SK-N-DZ (cell line): ENCODE measurements around the gene ZNFX1.
A peak's percentile ranks its signal among the peaks of the same experiment; 100 is the strongest.
"Not testable (repeated sequence)": the region's sequence is repeated elsewhere in the genome, so short reads cannot be mapped to it uniquely, and the experiment has no call there.

ENCODE experiments used
- DNase-seq: peaks from one replicate; pipeline ENCODE4 v3.0.0-alpha.2; 2015; ENCODE audit warnings: low spot score
- small RNA-seq, 2 experiments: library from RNA; depleted of rRNA; stranded (forward); fragments of <200 nt; gene quantifications; one replicate each; pipeline ENCODE3, GENCODE V24; 2014

The ZNFX1 gene

GRCh38 chr20:49210101-49210756 lies 67.6 kb downstream of the ZNFX1 start:
- DNase-seq: no peak

DNA sequence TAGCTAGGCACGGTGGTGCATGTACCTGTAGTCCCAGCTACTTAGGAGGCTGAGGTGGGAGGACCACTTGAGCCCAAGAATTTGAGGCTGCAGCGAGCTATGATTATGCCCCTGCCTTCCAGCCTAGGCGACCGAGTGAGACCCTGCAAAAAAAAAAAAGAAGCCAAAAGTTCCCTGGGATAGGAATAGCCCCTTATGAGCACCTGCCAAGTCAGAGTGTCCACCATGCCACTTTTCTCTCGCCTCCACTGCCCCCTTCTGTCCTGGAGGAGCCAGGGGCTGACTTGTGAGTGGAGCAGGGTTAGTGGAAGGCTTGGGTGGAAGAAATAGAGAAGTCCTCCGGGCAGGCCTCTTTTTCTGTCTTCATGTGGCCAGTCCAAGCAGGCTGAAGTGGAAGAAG lies 70.8 kb downstream of the ZNFX1 start:
- DNase-seq: peak; percentile 60

GRCh38 chr20:49203746-49204145 lies 74.1 kb downstream of the ZNFX1 start:
- DNase-seq: no peak

DNA sequence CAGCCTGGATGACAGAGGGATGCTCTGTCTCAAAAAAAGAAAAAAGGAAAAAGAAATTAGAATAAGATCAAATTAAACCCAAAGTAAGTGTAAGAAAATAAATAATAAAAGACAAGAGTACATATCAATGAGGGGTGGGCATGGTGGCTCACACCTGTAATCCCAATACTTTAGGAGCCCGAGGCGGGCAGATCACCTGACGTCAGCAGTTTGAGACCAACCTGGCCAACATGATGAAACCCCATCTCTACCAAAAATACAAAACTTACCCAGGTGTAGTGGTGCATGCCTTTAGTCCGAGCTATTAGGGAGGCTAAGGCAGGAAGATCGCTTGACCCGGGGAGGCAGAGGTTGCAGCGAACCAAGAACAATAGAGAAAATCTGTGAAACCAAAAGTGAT lies 74.8 kb downstream of the ZNFX1 start:
- no peak for DNase-seq

GRCh38 chr20:49199729-49200293 lies 78.0 kb downstream of the ZNFX1 start:
- no peak for DNase-seq

DNA sequence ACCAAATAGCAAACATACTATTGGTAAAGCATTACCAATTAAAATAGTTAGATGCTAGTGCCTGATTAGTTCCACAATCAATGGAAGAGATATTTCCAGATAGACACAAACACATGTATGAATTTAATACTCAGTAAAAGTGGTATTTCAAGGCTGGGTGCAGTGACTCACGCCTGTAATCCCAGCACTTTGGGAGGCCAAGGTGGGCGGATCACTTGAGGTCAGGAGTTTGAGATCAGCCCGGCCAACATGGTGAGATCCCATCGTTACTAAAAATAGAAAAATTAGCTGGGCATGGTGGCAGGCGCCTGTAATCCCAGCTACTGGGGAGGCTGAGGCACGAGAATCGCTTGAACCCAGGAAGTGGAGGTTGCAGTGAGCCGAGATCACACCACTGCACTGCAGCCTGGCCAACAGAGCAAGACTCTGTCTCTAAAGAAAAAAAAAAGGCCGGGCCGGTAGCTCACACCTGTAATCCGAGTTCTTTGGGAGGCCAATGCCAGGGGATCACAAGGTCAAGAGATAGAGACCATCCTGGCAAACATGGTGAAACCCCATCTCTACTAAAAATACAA lies 84.8 kb downstream of the ZNFX1 start:
- DNase-seq: not testable (repeated sequence)

Small RNA genes within 50 kb of the gene (small RNA-seq; reads per million reads assigned to genes)
- gene SNORD12B: 278 to 24,631 reads per million in 2 experiments
- 93.0 to 8,166 reads per million in 2 experiments for gene SNORD12C
